Body of pancreas (tissue), 4 donors: Measurements from ENCODE around the gene TMPRSS2.

Experiments used
- CTCF ChIP-seq, 7 experiments: fragments of 450-650 bp in 4 of 7; fragments of 200-600 bp in 3 of 7; sonication (generic) in 3 of 7; IDR thresholded peaks; one replicate each; pipeline ENCODE4 v1.5.1; 2016 to 2019; ENCODE audit warnings: antibody characterized with exemption in 7 of 7
- POLR2A ChIP-seq, 3 donors: fragments of 450-650 bp; IDR thresholded peaks; one replicate each; pipeline ENCODE4 v1.6.1; 2016; ENCODE audit warnings: antibody characterized with exemption in 3 of 3, mild to moderate bottlenecking in 2 of 3

GRCh38 chr21:41439248-41439647 is 68.7 kb downstream of the TMPRSS2 start:
- TF ChIP-seq CTCF (IDR thresholded peaks at IDR 0.05) (no peak), POLR2A (IDR thresholded peaks at IDR 0.05) (no peak)
